GM23248 (cell line): ENCODE results near the gene RAB28.

Experiments
- EZH2 ChIP-seq: fragments of 200-600 bp; sonication (generic); IDR thresholded peaks from 2 replicates; pipeline ENCODE4 v1.6.1; 2018; ENCODE audit warnings: antibody characterized with exemption, mild to moderate bottlenecking; ENCODE audit not compliant: insufficient read depth, poor library complexity, severe bottlenecking
- EZH2phosphoT487 ChIP-seq: fragments of 200-600 bp; sonication (generic); IDR thresholded peaks from 2 replicates; pipeline ENCODE4 v1.6.1; 2018; ENCODE audit warnings: antibody characterized with exemption, moderate library complexity, mild to moderate bottlenecking, low read depth; ENCODE audit not compliant: insufficient read depth

GRCh38 chr4:13413729-13414437, 70.3 kb downstream of the RAB28 start:
- TF ChIP-seq EZH2phosphoT487 (no peak), EZH2 (no peak)
